ENCODE measurements around the gene C1QTNF5. TPM values are rescaled to one million over a fixed set of nuclear protein-coding genes. Genes with fewer than 3 reads are reported as not detected.
A peak's percentile ranks its signal among the peaks of the same experiment; 100 is the strongest.

C1QTNF5 gene
- total RNA-seq, 2 experiments from 2014 or later: not detected

DNA sequence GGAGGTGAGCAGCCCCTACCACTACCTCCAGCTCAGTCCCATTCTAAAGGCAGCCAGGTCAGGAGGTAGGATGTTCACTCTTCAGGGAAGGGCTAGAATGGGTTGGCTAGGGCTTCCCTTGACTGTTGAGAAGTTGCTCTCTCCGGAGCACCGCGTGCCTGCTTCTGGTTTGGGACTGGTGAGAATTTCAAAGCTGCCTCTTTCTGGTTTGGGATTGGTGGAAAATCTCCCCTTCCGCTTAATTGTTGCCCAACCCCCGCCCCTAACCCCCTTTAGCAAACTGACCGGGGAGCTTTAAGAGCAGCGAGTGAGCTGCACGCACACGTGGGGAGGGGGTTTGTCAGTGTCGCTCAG is 40.1 kb upstream of the C1QTNF5 start:
- Histone ChIP-seq H3K9me3 (ENCODE audit: low read length) (no peaks in the 10 kb centered on the region), H3K36me3 (ENCODE audit: insufficient read depth, low read length) (no peaks in the 10 kb centered on the region), H3K4me2 (ENCODE audit: low read length) (peak overlapping the region; percentile 80), H4K20me1 (ENCODE audit: insufficient read depth, low read length) (no peaks in the 10 kb centered on the region), H3K4me1 (ENCODE audit: insufficient read depth, low read length, poor library complexity, severe bottlenecking) (peaks cover 34% of the 10 kb centered on the region), H3K79me2 (ENCODE audit: insufficient read depth, low read depth, low read length) (no peaks in the 10 kb centered on the region), H3K27ac (ENCODE audit: low read depth, low read length, poor library complexity, severe bottlenecking) (no peak overlapping the region), H2AFZ (ENCODE audit: low read length) (peak overlapping the region; percentile 53; the same call in 1 of the 2 replicates), H3K9me2 (ENCODE audit: insufficient read depth, low read length) (no peaks in the 10 kb centered on the region), H3K4me3 (ENCODE audit: low read depth, low read length, poor library complexity, severe bottlenecking) (peak overlapping the region; percentile 69)
- no TSS peak for BruUV-seq (replicated peaks)
- intact Hi-C loops (cut with micrococcal nuclease; ENCODE audit: unreplicated experiment): loop anchor here (2.0 kb wide), 1 partner anchor 94 kb away; no protein-coding TSS in a partner anchor
- ChIA-PET POLR2A (interaction anchor here (0.5 to 2.1 kb wide), 5 partner anchors 16 to 929 kb away, joined by 3 to 6 read pairs (median 4); no protein-coding TSS in a partner anchor), CTCF (ENCODE audit: unreplicated experiment) (interaction anchor here (0.6 to 1.2 kb wide), 4 partner anchors 43 to 94 kb away, joined by 3 to 4 read pairs (median 4); no protein-coding TSS in a partner anchor)
- TF ChIP-seq EZH2phosphoT487 (IDR thresholded peaks at IDR 0.05; ENCODE audit: borderline replicate concordance, low read depth, low read length) (no peak), CTCF (conservative IDR thresholded peaks at IDR 0.05; ENCODE audit: low read length) (no peak)
- DNase-seq (ENCODE audit: low spot score): peak; percentile 42

GRCh38 chr11:119380160-119380826 is 39.6 kb upstream of the C1QTNF5 start:
- Histone ChIP-seq H4K20me1 (ENCODE audit: insufficient read depth, low read length) (no peaks in the 10 kb centered on the region), H3K79me2 (ENCODE audit: insufficient read depth, low read depth, low read length) (no peaks in the 10 kb centered on the region), H3K9me3 (ENCODE audit: low read length) (no peaks in the 10 kb centered on the region), H3K4me1 (ENCODE audit: insufficient read depth, low read length, poor library complexity, severe bottlenecking) (peaks cover 34% of the 10 kb centered on the region), H3K4me2 (ENCODE audit: low read length) (peak overlapping the region; percentile 80), H3K36me3 (ENCODE audit: insufficient read depth, low read length) (no peaks in the 10 kb centered on the region), H3K4me3 (ENCODE audit: low read depth, low read length, poor library complexity, severe bottlenecking) (peak overlapping the region; percentile 69), H3K27ac (ENCODE audit: low read depth, low read length, poor library complexity, severe bottlenecking) (no peak overlapping the region), H2AFZ (ENCODE audit: low read length) (no peak overlapping the region; the same call in 1 of the 2 replicates), H3K9me2 (ENCODE audit: insufficient read depth, low read length) (no peaks in the 10 kb centered on the region)
- ChIA-PET POLR2A (interaction anchor here (0.6 to 2.1 kb wide), 5 partner anchors 16 to 716 kb away, joined by 3 to 6 read pairs (median 3); no protein-coding TSS in a partner anchor), CTCF (ENCODE audit: unreplicated experiment) (interaction anchor here (1.1 to 1.2 kb wide), 2 partner anchors 42 to 59 kb away, joined by 3 to 4 read pairs; no protein-coding TSS in a partner anchor)
- BruUV-seq (replicated peaks): no TSS peak
- intact Hi-C loops (cut with micrococcal nuclease; ENCODE audit: unreplicated experiment): loop anchor here (2.0 kb wide), 1 partner anchor 95 kb away; no protein-coding TSS in a partner anchor
- no peak for DNase-seq (ENCODE audit: low spot score)
- TF ChIP-seq CTCF (conservative IDR thresholded peaks at IDR 0.05; ENCODE audit: low read length): no peak
- TF ChIP-seq EZH2phosphoT487 (IDR thresholded peaks at IDR 0.05; ENCODE audit: borderline replicate concordance, low read depth, low read length): no peak
